T47D (cell line): ENCODE measurements around the gene KCNAB2.

Experiments used
- DNase-seq, 2 experiments: peaks; one replicate each; pipeline versions ENCODE4 v3.0.0 to v3.0.0-alpha.2; 2011 to 2012; ENCODE audit warnings: low read depth in 1 of 2, low spot score in 1 of 2
- JUND ChIP-seq: IDR thresholded peaks from 2 replicates; pipeline ENCODE4 v1.6.1; 2012; ENCODE audit warnings: low read depth
- in situ Hi-C: cut with HindIII; loops from 2 replicates; pipeline ENCODE4 v1.10.0; 2016; ENCODE audit warnings: low sequenced_read_pairs, low pct_unique_long_range_greater_than_20kb

Gene KCNAB2

GRCh38 chr1:6045561-6045960, at the start of gene KCNAB2:
Gene KCNAB2 (plus strand): TSS chr1:6045888. CDS start chr1:6051537, 5,649 bp downstream.
- in situ Hi-C loops = no loop called here
- no peak for DNase-seq
- TF ChIP-seq JUND = no peak

GRCh38 chr1:5996641-5997270, 48.9 kb upstream of the KCNAB2 start:
- in situ Hi-C loops = no loop called here
- TF ChIP-seq JUND = no peak

GRCh38 chr1:5997316-5997715, 48.4 kb upstream of the KCNAB2 start:
- TF ChIP-seq JUND = no peak
- no peak for DNase-seq
- in situ Hi-C loops = no loop called here

More at GRCh38 chr1:5996641-5997270, 48.9 kb upstream of the KCNAB2 start:
- DNase-seq = no peak

- no peak for DNase-seq
- no peak for TF ChIP-seq JUND
- in situ Hi-C loops = no loop called here
Observed at GRCh38 chr1:5998051-5998905, 47.4 kb upstream of the KCNAB2 start.

DNA sequence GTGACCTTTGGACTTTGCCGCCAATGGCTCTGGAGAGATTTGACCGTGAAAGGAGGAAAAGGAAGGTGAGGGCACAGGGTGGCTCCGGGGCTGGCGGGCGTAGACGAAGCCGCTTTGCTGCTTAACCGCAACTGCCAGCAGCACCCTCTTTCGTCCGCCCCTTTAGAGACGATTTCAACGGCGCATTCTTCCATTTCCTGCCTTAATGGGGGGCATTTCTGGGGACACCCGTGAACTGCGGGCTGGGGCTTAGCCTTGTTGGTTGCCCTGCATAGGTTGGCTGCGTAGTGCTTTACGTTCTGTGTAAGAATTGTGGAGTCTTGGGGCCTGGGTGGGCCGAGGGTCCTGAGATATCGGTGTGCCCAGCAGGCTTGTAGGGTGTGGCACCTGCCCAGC, 46.8 kb upstream of the KCNAB2 start:
- in situ Hi-C loops = no loop called here
- no peak for TF ChIP-seq JUND
- DNase-seq = no peak

DNA sequence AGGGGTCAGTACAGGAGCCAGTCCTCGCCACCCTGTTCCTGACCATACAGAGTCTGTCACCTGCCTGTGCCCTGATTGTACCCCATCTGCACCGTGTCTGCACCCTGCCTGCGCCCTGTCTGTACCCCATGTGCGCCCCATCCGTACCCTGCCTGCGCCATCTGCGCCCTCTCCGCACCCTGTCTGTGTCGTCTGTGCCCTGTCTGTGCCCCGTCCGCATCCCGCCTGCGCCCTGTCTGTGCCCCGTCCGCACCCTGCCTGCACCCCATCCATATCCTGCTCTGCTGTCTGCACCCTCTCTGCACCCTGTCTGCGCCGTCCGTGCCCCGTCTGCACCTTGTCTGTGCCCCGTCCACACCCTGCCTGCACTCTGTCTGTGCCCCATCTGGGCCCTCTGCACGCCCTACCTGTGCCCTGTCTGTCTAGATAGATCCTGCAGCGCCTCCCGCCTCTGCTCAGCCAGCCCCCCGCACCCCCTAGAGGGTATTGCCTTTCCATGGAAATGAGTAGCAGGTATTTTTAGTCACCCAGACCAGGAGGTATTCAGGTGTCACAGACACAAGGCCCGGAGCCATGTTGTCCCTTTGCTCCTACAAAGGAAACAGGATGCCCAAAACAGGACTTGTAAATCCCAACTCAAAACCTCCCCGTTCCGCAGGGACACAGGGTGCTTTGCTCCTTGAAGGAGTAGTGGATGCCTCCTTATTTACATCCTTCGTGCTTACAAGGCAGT, 45.8 kb upstream of the KCNAB2 start:
- no peak for TF ChIP-seq JUND
- no peak for DNase-seq
- in situ Hi-C loops = no loop called here

DNA sequence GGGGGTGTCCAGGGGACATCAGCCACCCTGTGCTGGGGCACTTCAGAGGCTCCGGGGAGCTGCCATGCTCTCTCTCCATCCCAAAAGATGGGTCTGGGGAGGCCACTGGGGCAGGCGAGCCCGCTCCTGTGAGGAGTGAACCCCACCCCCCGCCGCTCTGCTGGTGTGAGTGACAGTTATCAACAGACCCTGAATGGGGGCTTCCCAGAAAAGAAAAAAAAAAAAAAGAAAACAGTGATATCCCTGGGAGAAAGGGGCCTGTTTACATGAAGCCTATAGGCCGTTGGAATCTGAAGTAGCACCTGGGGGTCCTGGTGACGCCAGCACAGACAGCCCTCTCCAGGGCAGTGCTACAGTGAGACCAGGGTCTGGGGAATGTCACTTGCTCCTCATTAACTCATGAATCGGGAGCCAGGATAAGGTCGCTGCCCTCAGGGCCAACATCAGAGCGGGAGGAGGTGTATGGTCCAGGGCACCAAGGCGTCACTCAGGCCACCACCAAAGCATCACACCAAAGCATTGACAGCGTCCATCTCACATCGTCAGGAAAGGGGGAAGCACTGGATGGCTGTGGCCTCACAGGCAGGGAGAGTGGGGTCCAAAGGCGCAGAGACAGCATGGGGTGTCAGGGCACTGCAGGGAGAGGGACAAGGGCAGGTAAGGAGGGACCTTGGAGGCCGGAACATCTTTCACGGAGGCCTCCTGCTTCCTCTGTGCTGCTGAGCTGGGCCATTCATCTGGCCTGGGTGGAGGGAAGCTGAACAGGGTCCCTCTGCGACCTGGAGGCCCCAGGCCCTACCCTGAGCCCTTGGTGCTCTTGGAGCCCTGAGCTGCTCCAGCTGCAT, 45.0 kb upstream of the KCNAB2 start:
- DNase-seq = no peak
- no peak for TF ChIP-seq JUND
- in situ Hi-C loops = no loop called here

DNA sequence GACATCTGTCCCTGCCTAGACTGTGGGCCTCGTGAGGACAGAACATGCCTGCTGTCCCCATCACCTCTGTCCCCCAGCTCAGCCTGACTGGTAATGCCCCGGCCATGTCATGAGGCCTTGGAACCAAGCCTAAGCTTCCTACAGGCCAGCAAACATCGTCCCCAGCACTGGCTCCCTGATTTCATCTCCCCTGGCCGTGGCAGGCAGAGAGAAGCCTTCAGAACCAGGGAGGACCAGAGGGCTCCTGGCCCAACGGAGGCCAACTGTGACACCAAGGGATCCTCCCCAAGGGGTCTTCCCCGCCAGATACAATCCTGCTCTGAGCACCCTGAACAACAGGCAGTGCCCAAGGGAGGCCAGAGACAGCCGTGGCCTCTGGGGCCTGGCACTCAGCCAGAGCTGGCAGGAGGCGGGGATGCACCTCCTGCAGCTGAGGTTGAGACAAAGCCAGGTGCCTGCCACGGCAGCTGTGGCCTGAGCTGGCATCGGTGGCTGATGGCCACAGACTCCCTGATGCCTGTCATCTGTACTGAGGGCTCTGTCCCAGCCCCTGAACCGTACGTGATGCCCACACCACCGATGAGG, 43.6 kb upstream of the KCNAB2 start:
- TF ChIP-seq JUND = no peak
- in situ Hi-C loops = no loop called here
- DNase-seq = peak; percentile 33 to 41

DNA sequence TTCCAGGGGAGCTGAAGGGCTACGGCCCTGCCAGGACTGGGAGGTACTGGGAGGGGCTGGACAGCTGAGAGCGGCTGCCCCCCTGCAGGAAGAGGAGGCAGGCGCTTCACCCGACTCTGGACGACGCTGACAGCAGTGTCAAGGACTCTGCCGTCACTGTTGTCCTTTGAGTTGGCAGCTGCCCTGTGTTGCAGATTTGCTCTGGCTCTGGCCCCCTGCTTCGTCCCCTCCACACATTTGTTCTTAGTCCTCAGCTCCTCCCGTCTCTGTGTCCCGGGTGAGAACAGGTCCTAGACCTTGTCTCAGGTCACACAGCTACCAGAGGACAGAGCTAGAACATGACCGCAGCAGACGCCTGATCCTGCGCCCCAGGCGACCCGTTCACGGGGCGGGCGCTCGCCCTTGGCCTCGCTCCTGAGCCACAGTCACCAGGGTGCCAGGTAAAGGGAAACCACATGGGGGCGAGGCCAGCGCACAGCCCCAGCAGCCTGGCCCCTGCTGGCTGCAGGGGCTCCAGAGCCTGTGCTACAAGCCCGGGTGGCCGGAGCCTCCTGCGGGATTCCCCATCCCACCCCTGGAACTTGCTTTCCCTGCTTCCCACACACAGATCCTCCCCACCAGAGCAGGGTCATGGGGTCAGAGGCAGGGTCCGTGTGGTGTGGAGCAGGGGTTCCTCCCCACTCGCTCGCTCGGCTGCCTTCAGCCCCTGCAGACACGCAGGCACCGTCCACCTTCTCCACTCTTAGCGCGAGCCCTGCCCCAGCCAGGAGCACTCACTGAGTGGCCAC, 42.8 kb upstream of the KCNAB2 start:
- no peak for DNase-seq
- TF ChIP-seq JUND = no peak
- in situ Hi-C loops = no loop called here

DNA sequence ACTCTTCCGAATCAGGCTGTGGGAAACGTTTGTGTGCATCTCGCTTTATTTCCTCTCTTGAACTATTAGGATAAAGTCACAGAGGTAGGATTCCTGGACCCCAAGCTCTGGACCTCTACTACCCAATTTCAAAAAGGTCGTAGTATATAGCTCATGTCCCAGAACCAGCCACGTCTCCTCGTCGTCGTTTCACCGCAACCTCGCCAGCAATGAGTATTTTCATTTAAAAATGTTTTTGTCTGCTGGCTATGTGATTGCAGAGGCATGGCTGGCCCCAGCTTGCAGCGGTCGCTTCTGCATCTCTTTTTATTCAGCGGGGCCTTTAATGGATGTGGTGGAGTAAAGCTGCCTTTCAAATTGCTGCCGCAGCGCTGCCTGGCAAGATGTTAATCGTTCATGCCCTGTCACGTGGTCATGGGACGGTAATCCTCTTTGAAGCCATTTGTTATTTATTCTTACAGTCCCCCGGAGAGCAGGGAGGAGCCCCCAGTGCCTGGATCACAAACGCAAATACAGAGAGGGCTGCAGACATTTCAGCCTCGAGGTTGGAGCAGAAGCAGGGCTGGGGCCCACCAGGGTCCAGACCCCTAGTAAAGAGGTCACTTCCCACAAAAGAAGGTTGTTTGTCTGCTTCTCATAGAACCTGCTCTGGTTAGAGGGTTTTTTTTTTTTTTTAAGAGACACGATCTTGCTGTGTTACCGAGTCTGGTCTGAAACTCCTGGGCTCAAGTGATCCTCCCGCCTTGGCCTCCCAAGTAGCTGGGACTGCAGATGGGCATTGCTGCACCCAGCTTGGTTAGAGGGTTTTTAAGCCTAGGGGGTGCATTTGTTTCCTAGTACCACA, 41.9 kb upstream of the KCNAB2 start:
- DNase-seq = no peak
- in situ Hi-C loops = no loop called here
- TF ChIP-seq JUND = no peak
